ENCODE measurements around the gene RPL7L1.
A peak's percentile ranks its signal among the peaks of the same experiment; 100 is the strongest.

Gene RPL7L1

GRCh38 chr6:42923666-42924065, 44.2 kb downstream of the RPL7L1 start:
- FAIRE-seq, result no peak
- no peak for TF ChIP-seq TAF1 (IDR thresholded peaks at IDR 0.05; ENCODE audit: low read depth, low read length)
- TF ChIP-seq POLR2A (IDR thresholded peaks at IDR 0.05; ENCODE audit: low read depth, low read length), result no peak
- TF ChIP-seq SPI1 (IDR thresholded peaks at IDR 0.05; ENCODE audit: low read depth, low read length), result 0 out of 2 replicates have a peak, but pooled peaks have one; percentile 1
- TF ChIP-seq POLR2AphosphoS5 (IDR thresholded peaks at IDR 0.05; ENCODE audit: low read depth, low read length), result no peak
- no peak for TF ChIP-seq PAX5 (IDR thresholded peaks at IDR 0.05; ENCODE audit: insufficient read depth, low read length, severe bottlenecking)

GRCh38 chr6:42925248-42925857, 45.9 kb downstream of the RPL7L1 start:
- FAIRE-seq (no peak), DNase-seq (ENCODE audit: insufficient read length, low spot score) (no peak)
- TF ChIP-seq PAX5 (IDR thresholded peaks at IDR 0.05; ENCODE audit: insufficient read depth, low read length, severe bottlenecking) (no peak), POLR2AphosphoS5 (IDR thresholded peaks at IDR 0.05; ENCODE audit: low read depth, low read length) (no peak), SPI1 (IDR thresholded peaks at IDR 0.05; ENCODE audit: low read depth, low read length) (no peak), POU2F2 (IDR thresholded peaks at IDR 0.05; ENCODE audit: low read depth, low read length) (no peak), TAF1 (IDR thresholded peaks at IDR 0.05; ENCODE audit: low read depth, low read length) (no peak), POLR2A (IDR thresholded peaks at IDR 0.05; ENCODE audit: low read depth, low read length) (no peak)

More at GRCh38 chr6:42923666-42924065, 44.2 kb downstream of the RPL7L1 start:
- DNase-seq (ENCODE audit: insufficient read length, low spot score), result no peak

- peak; percentile 94 for FAIRE-seq
- DNase-seq (ENCODE audit: insufficient read length, low spot score), result peak; percentile 76
- TF ChIP-seq POLR2AphosphoS5 (IDR thresholded peaks at IDR 0.05; ENCODE audit: low read depth, low read length) (peak; percentile 70; the same call in 1 of the 2 replicates), TAF1 (IDR thresholded peaks at IDR 0.05; ENCODE audit: low read depth, low read length) (peak; percentile 48), SPI1 (IDR thresholded peaks at IDR 0.05; ENCODE audit: low read depth, low read length) (0 out of 2 replicates have a peak, but pooled peaks have one; percentile 24), POU2F2 (IDR thresholded peaks at IDR 0.05; ENCODE audit: low read depth, low read length) (no peak), POLR2A (IDR thresholded peaks at IDR 0.05; ENCODE audit: low read depth, low read length) (peak; percentile 75)
Observed at GRCh38 chr6:42928986-42929820, 49.8 kb downstream of the RPL7L1 start, which contains the start of gene CNPY3. TSS of gene CNPY3 (plus strand) at chr6:42929480. CDS start at chr6:42929571, 91 bp downstream.

GRCh38 chr6:42929821-42930360, 50.5 kb downstream of the RPL7L1 start:
- DNase-seq (ENCODE audit: insufficient read length, low spot score) (peak; percentile 60), FAIRE-seq (peak; percentile 78)
- TF ChIP-seq TAF1 (IDR thresholded peaks at IDR 0.05; ENCODE audit: low read depth, low read length) (peak; percentile 64), POLR2A (IDR thresholded peaks at IDR 0.05; ENCODE audit: low read depth, low read length) (peak; percentile 84), PAX5 (IDR thresholded peaks at IDR 0.05; ENCODE audit: insufficient read depth, low read length, severe bottlenecking) (peak; percentile 6), POLR2AphosphoS5 (IDR thresholded peaks at IDR 0.05; ENCODE audit: low read depth, low read length) (no peak; the same call in 1 of the 2 replicates), POU2F2 (IDR thresholded peaks at IDR 0.05; ENCODE audit: low read depth, low read length) (peak; percentile 38; the same call in 1 of the 2 replicates), SPI1 (IDR thresholded peaks at IDR 0.05; ENCODE audit: low read depth, low read length) (peak; percentile 100)

GRCh38 chr6:42932412-42932811, 53.0 kb downstream of the RPL7L1 start:
- TF ChIP-seq SPI1 (IDR thresholded peaks at IDR 0.05; ENCODE audit: low read depth, low read length) (no peak), TAF1 (IDR thresholded peaks at IDR 0.05; ENCODE audit: low read depth, low read length) (no peak), PAX5 (IDR thresholded peaks at IDR 0.05; ENCODE audit: insufficient read depth, low read length, severe bottlenecking) (no peak), POU2F2 (IDR thresholded peaks at IDR 0.05; ENCODE audit: low read depth, low read length) (no peak)

GRCh38 chr6:42933205-42933604, 53.8 kb downstream of the RPL7L1 start:
- no peak for DNase-seq (ENCODE audit: insufficient read length, low spot score)
- FAIRE-seq, result no peak
- no peak for TF ChIP-seq POU2F2 (IDR thresholded peaks at IDR 0.05; ENCODE audit: low read depth, low read length)
- TF ChIP-seq POLR2A (IDR thresholded peaks at IDR 0.05; ENCODE audit: low read depth, low read length), result no peak
- no peak for TF ChIP-seq POLR2AphosphoS5 (IDR thresholded peaks at IDR 0.05; ENCODE audit: low read depth, low read length)
- TF ChIP-seq SPI1 (IDR thresholded peaks at IDR 0.05; ENCODE audit: low read depth, low read length), result no peak
- TF ChIP-seq PAX5 (IDR thresholded peaks at IDR 0.05; ENCODE audit: insufficient read depth, low read length, severe bottlenecking), result no peak
- TF ChIP-seq TAF1 (IDR thresholded peaks at IDR 0.05; ENCODE audit: low read depth, low read length), result no peak

More at GRCh38 chr6:42932412-42932811, 53.0 kb downstream of the RPL7L1 start:
- DNase-seq (ENCODE audit: insufficient read length, low spot score) (no peak), FAIRE-seq (no peak)

GRCh38 chr6:42935322-42935721, 55.9 kb downstream of the RPL7L1 start:
- FAIRE-seq, result no peak
- DNase-seq (ENCODE audit: insufficient read length, low spot score), result no peak
- TF ChIP-seq POU2F2 (IDR thresholded peaks at IDR 0.05; ENCODE audit: low read depth, low read length), result no peak
- peak; percentile 88 for TF ChIP-seq SPI1 (IDR thresholded peaks at IDR 0.05; ENCODE audit: low read depth, low read length)

GRCh38 chr6:42936398-42936797, 57.0 kb downstream of the RPL7L1 start:
- FAIRE-seq, result no peak
- TF ChIP-seq PAX5 (IDR thresholded peaks at IDR 0.05; ENCODE audit: insufficient read depth, low read length, severe bottlenecking), result no peak
- TF ChIP-seq TAF1 (IDR thresholded peaks at IDR 0.05; ENCODE audit: low read depth, low read length), result no peak
- TF ChIP-seq POLR2A (IDR thresholded peaks at IDR 0.05; ENCODE audit: low read depth, low read length), result no peak
- no peak for TF ChIP-seq SPI1 (IDR thresholded peaks at IDR 0.05; ENCODE audit: low read depth, low read length)
- no peak for TF ChIP-seq POLR2AphosphoS5 (IDR thresholded peaks at IDR 0.05; ENCODE audit: low read depth, low read length)
- no peak for TF ChIP-seq POU2F2 (IDR thresholded peaks at IDR 0.05; ENCODE audit: low read depth, low read length)
- no peak for DNase-seq (ENCODE audit: insufficient read length, low spot score)
